Neural cell (in vitro differentiated cells): ENCODE results near the gene KIF18B.

ENCODE experiments used
- MXI1 ChIP-seq: fragments of 450-650 bp; conservative IDR thresholded peaks from 2 replicates; pipeline ENCODE4 v1.6.1; 2014; ENCODE audit warnings: antibody characterized with exemption, mild to moderate bottlenecking; ENCODE audit not compliant: poor library complexity, severe bottlenecking
- TF ChIP-seq, protein P1 (sequence below): fragments of 450-650 bp; IDR thresholded peaks from 2 replicates; pipeline ENCODE4 v1.5.1; 2014; ENCODE audit warnings: antibody characterized with exemption, mild to moderate bottlenecking, moderate library complexity; ENCODE audit not compliant: poor library complexity, severe bottlenecking

DNA sequence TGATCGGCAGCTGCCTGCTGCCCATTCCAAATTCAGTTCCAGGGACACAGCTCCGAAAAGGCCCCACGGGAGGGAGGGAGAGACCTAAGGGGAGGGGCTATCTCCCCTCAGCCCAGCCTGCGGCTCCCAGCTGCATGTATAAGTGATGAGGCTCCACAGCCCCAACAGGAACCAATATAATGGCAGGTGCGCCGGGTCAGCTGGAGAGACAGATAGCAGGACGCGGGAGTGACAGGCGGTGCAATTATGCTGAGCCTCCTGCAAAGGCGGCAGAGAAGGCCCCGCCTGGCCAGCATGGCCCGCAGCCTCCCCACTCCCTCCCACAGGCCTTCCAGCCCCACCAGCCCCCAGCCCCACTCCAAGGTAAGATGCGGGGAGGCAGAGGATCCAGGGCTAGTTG, 28.6 kb upstream of the KIF18B start:
- no peak for TF ChIP-seq MXI1
- TF ChIP-seq, protein P1, sequence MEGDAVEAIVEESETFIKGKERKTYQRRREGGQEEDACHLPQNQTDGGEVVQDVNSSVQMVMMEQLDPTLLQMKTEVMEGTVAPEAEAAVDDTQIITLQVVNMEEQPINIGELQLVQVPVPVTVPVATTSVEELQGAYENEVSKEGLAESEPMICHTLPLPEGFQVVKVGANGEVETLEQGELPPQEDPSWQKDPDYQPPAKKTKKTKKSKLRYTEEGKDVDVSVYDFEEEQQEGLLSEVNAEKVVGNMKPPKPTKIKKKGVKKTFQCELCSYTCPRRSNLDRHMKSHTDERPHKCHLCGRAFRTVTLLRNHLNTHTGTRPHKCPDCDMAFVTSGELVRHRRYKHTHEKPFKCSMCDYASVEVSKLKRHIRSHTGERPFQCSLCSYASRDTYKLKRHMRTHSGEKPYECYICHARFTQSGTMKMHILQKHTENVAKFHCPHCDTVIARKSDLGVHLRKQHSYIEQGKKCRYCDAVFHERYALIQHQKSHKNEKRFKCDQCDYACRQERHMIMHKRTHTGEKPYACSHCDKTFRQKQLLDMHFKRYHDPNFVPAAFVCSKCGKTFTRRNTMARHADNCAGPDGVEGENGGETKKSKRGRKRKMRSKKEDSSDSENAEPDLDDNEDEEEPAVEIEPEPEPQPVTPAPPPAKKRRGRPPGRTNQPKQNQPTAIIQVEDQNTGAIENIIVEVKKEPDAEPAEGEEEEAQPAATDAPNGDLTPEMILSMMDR = no peak
